Transverse colon (tissue), 3 donors: ENCODE results near the gene ZFHX3.

Experiments used
- EP300 ChIP-seq: sonication (generic); formaldehyde crosslinking; IDR thresholded peaks from one replicate; pipeline ENCODE4 v1.6.1; 2017; ENCODE audit warnings: antibody characterized with exemption, low read depth
- POLR2A ChIP-seq: fragments of 450-650 bp; IDR thresholded peaks from one replicate; pipeline ENCODE4 v1.6.1; 2016; ENCODE audit warnings: antibody characterized with exemption, mild to moderate bottlenecking, moderate library complexity
- TF ChIP-seq, protein P1 (sequence below), 5 experiments: fragments of 200-600 bp in 3 of 5; fragments of 450-650 bp in 2 of 5; sonication (generic) in 3 of 5; IDR thresholded peaks; 1 replicate in 2 of 5; 2 replicates in 3 of 5; pipeline ENCODE4 v1.5.1; 2016 to 2017; ENCODE audit warnings: antibody characterized with exemption in 5 of 5, inconsistent platforms in 3 of 5, mild to moderate bottlenecking in 2 of 5, moderate library complexity in 1 of 5

DNA sequence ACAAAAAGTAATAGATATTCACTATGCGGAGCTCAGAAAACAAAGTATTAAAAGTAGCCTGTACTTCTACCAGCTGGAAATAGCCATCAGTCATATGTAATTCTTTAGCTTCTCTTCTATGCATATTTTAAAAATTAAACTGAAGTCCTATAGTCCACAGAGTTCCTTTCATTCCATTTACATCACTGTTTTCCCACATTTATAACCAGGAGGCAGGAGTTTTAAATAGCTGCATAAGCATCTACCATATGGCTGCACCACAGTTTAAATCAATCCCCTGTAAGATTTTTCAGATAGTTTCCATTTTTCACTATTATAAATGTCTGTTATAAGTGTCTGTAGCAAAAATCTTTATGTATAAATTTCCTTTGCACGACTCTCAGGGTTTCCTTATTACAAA lies 45.1 kb downstream of the ZFHX3 start:
- TF ChIP-seq, protein P1, sequence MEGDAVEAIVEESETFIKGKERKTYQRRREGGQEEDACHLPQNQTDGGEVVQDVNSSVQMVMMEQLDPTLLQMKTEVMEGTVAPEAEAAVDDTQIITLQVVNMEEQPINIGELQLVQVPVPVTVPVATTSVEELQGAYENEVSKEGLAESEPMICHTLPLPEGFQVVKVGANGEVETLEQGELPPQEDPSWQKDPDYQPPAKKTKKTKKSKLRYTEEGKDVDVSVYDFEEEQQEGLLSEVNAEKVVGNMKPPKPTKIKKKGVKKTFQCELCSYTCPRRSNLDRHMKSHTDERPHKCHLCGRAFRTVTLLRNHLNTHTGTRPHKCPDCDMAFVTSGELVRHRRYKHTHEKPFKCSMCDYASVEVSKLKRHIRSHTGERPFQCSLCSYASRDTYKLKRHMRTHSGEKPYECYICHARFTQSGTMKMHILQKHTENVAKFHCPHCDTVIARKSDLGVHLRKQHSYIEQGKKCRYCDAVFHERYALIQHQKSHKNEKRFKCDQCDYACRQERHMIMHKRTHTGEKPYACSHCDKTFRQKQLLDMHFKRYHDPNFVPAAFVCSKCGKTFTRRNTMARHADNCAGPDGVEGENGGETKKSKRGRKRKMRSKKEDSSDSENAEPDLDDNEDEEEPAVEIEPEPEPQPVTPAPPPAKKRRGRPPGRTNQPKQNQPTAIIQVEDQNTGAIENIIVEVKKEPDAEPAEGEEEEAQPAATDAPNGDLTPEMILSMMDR (IDR thresholded peaks at IDR 0.05): no peak
- TF ChIP-seq POLR2A: no peak
- no peak for TF ChIP-seq EP300
